ENCODE measurements around the gene CTPS1.

Gene CTPS1

DNA sequence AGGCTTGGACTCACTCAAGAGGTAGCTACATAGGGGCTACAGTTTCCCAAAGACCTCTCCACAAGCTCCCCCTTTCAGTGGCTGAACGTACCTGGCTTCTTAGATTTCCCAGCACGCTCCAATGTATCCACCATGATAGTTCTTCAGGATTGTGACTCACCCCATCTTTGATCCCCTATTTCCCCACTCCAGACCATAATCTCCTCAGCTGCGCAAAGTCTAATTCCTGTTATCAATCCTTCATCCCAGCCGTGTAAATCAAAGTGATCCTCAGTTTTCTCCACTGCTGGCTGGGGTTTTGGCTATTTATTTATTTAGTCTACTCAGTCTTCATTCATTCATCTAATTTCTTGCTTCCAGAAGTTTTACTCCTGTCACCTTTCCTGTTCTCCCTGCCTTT is 13.1 kb upstream of the CTPS1 start:
- H3K4me3 ChIP-seq (replicated peaks; ENCODE audit: insufficient read depth, low read length), result no peak overlapping the region
- no peak for DNase-seq (ENCODE audit: low read depth in 1 of 2, low spot score in 1 of 2)
- TF ChIP-seq CTCF (IDR thresholded peaks at IDR 0.05; ENCODE audit: insufficient read depth, low read length) (no peak), POLR2AphosphoS5 (IDR thresholded peaks at IDR 0.05; ENCODE audit: low read depth) (no peak), REST (IDR thresholded peaks at IDR 0.05; ENCODE audit: insufficient replicate concordance, low read depth) (no peak)
- no peak overlapping the region for H3K27ac ChIP-seq (replicated peaks)
- H3K27me3 ChIP-seq (ENCODE audit: insufficient read depth, poor library complexity, severe bottlenecking), result no peaks in the 10 kb centered on the region

DNA sequence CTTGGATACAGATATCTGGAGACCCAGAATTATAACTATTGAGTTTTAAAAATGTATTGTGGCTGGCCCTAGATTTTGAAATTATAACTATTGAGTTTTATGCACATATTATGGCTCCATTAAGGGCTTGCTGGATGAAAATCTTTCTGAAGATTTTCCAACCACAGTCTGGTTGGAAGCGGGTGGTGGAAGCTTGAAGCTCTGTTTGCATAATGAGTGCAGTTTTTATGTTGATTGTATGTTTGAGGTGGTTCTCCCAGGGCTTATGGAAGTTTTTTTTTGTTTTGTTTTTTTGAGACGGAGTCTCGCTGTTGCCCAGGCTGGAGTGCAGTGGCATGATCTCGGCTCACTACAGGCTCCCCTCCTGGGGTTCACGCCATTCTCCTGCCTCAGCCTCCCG is 10.1 kb upstream of the CTPS1 start:
- TF ChIP-seq SPI1 (IDR thresholded peaks at IDR 0.05; ENCODE audit: borderline replicate concordance, low read depth), result no peak
- no peak for TF ChIP-seq GABPA (IDR thresholded peaks at IDR 0.05; ENCODE audit: low read depth)
- no peak for TF ChIP-seq REST (IDR thresholded peaks at IDR 0.05; ENCODE audit: insufficient replicate concordance, low read depth)
- no peak for TF ChIP-seq CTCF (IDR thresholded peaks at IDR 0.05; ENCODE audit: insufficient read depth, low read length)
- no peak for TF ChIP-seq POLR2AphosphoS5 (IDR thresholded peaks at IDR 0.05; ENCODE audit: low read depth)
- no peaks in the 10 kb centered on the region for H3K27me3 ChIP-seq (ENCODE audit: insufficient read depth, poor library complexity, severe bottlenecking)
- DNase-seq (ENCODE audit: low read depth in 1 of 2, low spot score in 1 of 2), result no peak
- H3K4me3 ChIP-seq (replicated peaks; ENCODE audit: insufficient read depth, low read length), result no peak overlapping the region
- H3K27ac ChIP-seq (replicated peaks), result no peak overlapping the region

- Histone ChIP-seq H3K4me3 (replicated peaks; ENCODE audit: insufficient read depth, low read length) (no peak overlapping the region), H3K27ac (replicated peaks) (no peak overlapping the region), H3K27me3 (ENCODE audit: insufficient read depth, poor library complexity, severe bottlenecking) (no peaks in the 10 kb centered on the region)
- no peak for DNase-seq (ENCODE audit: low read depth in 1 of 2, low spot score in 1 of 2)
- TF ChIP-seq SPI1 (IDR thresholded peaks at IDR 0.05; ENCODE audit: borderline replicate concordance, low read depth), result peak; percentile 90
- no peak for TF ChIP-seq CTCF (IDR thresholded peaks at IDR 0.05; ENCODE audit: insufficient read depth, low read length)
- no peak for TF ChIP-seq GABPA (IDR thresholded peaks at IDR 0.05; ENCODE audit: low read depth)
- TF ChIP-seq REST (IDR thresholded peaks at IDR 0.05; ENCODE audit: insufficient replicate concordance, low read depth), result no peak
- TF ChIP-seq POLR2AphosphoS5 (IDR thresholded peaks at IDR 0.05; ENCODE audit: low read depth), result no peak
Observed at GRCh38 chr1:40971966-40972365, 7.5 kb upstream of the CTPS1 start.

All from HL-60 (cell line).